SK-N-DZ (cell line): ENCODE results near the gene REPS2.

Experiments
- DNase-seq: peaks from one replicate; pipeline ENCODE4 v3.0.0-alpha.2; 2015; ENCODE audit warnings: low spot score

The REPS2 gene

GRCh38 chrX:17081968-17082367 lies 135.5 kb downstream of the REPS2 start:
- peak; percentile 3 for DNase-seq

- peak; percentile 36 for DNase-seq
Observed at GRCh38 chrX:17082831-17083230, 136.4 kb downstream of the REPS2 start.

- DNase-seq: no peak
Observed at GRCh38 chrX:17086317-17086716, 139.9 kb downstream of the REPS2 start.

GRCh38 chrX:17095161-17095560 lies 148.7 kb downstream of the REPS2 start:
- no peak for DNase-seq

- DNase-seq: no peak
Observed at GRCh38 chrX:17098516-17099247, 152.2 kb downstream of the REPS2 start.

GRCh38 chrX:17104433-17104832 lies 158.0 kb downstream of the REPS2 start:
- DNase-seq: no peak

- no peak for DNase-seq
Observed at GRCh38 chrX:17120816-17121215, 174.4 kb downstream of the REPS2 start.

- no peak for DNase-seq
Observed at GRCh38 chrX:17154001-17154400, 207.5 kb downstream of the REPS2 start.

- no peak for DNase-seq
Observed at GRCh38 chrX:17160975-17161374, 214.5 kb downstream of the REPS2 start.

GRCh38 chrX:17161991-17162390 lies 215.5 kb downstream of the REPS2 start:
- no peak for DNase-seq

GRCh38 chrX:17164079-17164478 lies 217.6 kb downstream of the REPS2 start:
- DNase-seq: no peak

- no peak for DNase-seq
Observed at GRCh38 chrX:17164941-17165340, 218.5 kb downstream of the REPS2 start.

- no peak for DNase-seq
Observed at GRCh38 chrX:17167915-17168314, 221.5 kb downstream of the REPS2 start.

GRCh38 chrX:17170973-17171372 lies 224.5 kb downstream of the REPS2 start:
- DNase-seq: no peak

GRCh38 chrX:17174671-17175070 lies 228.2 kb downstream of the REPS2 start:
- DNase-seq: peak; percentile 11

- DNase-seq: no peak
Observed at GRCh38 chrX:17182317-17182716, 235.9 kb downstream of the REPS2 start.

GRCh38 chrX:17183566-17183965 lies 237.1 kb downstream of the REPS2 start:
- no peak for DNase-seq

- no peak for DNase-seq
Observed at GRCh38 chrX:17185431-17185830, 239.0 kb downstream of the REPS2 start.

GRCh38 chrX:17187136-17187756 lies 240.8 kb downstream of the REPS2 start:
- no peak for DNase-seq

- DNase-seq: no peak
Observed at GRCh38 chrX:17192106-17192505, 245.6 kb downstream of the REPS2 start.
